Measurements from ENCODE around the gene FAM53C.

FAM53C gene

DNA sequence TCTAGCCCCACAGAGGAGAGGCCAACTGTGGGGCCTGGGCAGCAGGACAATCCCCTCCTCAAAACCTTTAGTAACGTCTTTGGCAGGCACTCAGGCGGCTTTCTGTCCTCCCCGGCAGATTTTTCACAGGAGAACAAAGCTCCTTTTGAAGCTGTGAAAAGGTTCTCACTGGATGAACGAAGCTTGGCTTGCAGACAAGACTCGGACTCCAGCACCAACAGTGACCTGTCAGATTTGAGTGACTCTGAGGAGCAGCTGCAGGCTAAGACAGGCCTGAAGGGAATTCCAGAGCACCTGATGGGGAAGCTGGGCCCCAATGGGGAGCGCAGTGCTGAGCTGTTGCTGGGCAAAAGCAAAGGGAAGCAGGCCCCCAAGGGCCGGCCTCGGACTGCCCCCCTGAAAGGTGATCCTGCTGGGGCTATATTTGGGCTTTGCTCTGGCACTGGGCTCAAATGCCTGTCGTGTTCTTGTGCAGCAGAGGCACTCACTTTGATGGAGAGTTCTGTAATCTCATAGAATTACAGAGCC is 53.9 kb downstream of the FAM53C start:
- DNase-seq (ENCODE audit: low read depth in 2 of 2) = no peak
